ENCODE results near the gene APEH.

APEH gene

DNA sequence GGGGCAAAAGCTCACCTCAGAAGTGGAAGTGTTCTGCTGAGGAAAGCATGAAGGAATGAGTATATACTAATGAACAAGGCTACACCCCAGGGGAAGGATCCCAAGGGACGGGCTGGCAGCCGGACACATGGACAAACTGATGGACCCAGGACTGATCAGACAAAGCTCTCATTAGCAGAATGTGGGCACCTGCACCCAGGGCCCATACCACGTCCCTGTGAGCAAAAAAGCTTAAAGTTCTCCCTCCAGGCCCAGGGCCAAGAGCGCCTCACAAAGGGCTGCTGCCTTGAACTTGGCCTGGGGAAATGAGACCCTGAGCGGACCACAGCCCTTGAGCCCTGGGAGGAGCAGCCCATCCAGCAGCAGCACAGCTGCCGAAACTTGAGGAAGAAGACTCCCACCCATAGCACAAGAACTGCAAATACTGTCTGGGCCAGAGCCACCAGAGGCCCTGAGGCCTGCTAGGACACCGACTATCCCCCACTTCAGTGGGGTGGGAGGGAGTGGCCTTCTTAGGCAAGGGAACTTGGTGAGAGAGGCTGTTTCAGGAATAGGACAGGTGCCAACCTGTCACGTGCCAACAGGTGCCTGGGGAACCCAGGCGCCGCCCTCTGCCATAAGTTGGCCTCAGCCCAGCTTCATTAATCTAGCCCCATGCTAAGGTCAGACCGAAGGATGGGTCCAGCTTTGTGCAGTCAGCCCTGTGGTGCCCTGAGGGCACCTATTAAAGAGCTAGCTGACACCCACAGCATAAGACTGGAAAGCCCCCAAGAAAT is 51.9 kb downstream of the APEH start:
- TF ChIP-seq, protein P1, sequence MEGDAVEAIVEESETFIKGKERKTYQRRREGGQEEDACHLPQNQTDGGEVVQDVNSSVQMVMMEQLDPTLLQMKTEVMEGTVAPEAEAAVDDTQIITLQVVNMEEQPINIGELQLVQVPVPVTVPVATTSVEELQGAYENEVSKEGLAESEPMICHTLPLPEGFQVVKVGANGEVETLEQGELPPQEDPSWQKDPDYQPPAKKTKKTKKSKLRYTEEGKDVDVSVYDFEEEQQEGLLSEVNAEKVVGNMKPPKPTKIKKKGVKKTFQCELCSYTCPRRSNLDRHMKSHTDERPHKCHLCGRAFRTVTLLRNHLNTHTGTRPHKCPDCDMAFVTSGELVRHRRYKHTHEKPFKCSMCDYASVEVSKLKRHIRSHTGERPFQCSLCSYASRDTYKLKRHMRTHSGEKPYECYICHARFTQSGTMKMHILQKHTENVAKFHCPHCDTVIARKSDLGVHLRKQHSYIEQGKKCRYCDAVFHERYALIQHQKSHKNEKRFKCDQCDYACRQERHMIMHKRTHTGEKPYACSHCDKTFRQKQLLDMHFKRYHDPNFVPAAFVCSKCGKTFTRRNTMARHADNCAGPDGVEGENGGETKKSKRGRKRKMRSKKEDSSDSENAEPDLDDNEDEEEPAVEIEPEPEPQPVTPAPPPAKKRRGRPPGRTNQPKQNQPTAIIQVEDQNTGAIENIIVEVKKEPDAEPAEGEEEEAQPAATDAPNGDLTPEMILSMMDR (IDR thresholded peaks at IDR 0.05; ENCODE audit: insufficient read depth, low read depth, low read length, missing control alignments) = no peak
- no peak for DNase-seq (ENCODE audit: low read depth)
- H3K4me3 ChIP-seq (ENCODE audit: low read length) = no peak overlapping the region

DNA sequence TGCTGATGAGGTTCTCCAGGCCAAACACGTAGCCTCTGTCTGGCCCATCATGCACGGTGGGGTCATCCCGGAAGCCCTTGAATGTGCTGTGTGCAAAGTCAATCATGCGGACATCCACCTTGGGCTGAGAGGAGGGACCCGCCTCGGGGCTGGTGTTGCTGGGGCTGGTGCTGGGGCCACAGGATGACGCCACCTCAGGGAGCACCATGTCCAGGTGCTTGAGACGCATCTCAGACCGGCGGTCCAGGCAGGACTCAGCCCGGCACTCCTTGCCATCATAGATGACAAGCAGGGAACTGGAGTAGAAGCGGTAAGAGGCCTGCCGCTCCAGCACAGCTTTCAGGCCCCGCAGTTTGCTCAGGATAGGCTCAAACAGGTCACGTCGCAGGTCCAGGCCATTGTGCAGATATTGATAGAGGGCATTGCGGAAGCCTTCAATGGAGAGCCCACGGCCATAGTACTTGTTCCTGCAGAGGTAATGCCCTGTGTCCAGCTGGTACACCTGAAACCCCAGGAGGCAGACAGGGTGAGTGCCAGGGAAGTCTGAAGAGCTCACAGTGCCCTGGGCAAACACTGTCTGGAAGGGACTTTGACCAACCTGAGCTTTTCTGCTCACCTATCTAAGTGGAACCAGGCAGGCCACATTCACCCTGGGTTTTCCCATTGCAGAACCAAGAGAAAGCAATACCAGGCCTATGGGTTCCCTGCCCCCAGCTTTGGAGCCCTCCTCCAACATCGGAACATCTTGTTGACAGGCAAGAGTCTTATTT is 53.2 kb downstream of the APEH start:
- H3K4me3 ChIP-seq (ENCODE audit: low read length) = no peak overlapping the region
- DNase-seq (ENCODE audit: low read depth) = no peak
- TF ChIP-seq, protein P1 (IDR thresholded peaks at IDR 0.05; ENCODE audit: insufficient read depth, low read depth, low read length, missing control alignments) = no peak

DNA sequence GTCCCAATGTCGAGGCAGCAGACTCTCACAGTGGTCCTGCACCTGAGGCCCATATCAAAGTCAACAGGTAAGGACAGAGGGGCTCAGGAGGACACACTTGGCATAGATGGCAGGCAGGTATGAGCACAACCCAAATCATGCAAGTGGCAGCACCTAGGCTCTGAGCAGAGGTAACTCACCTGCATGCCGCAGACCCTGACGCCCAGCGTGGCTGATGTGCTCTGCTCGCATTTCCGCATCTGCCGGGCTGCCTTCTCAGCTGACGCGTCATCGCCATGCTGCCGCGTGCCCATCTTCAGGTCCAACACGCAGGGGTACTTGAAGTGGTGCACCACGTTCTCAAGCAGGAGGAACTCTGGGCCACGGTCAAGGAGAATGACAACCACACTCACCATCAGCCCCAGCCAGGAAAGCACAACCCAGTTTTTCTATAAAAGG is 53.8 kb downstream of the APEH start:
- no peak overlapping the region for H3K4me3 ChIP-seq (ENCODE audit: low read length)
- DNase-seq (ENCODE audit: low read depth) = no peak
- TF ChIP-seq, protein P1 (IDR thresholded peaks at IDR 0.05; ENCODE audit: insufficient read depth, low read depth, low read length, missing control alignments) = no peak

DNA sequence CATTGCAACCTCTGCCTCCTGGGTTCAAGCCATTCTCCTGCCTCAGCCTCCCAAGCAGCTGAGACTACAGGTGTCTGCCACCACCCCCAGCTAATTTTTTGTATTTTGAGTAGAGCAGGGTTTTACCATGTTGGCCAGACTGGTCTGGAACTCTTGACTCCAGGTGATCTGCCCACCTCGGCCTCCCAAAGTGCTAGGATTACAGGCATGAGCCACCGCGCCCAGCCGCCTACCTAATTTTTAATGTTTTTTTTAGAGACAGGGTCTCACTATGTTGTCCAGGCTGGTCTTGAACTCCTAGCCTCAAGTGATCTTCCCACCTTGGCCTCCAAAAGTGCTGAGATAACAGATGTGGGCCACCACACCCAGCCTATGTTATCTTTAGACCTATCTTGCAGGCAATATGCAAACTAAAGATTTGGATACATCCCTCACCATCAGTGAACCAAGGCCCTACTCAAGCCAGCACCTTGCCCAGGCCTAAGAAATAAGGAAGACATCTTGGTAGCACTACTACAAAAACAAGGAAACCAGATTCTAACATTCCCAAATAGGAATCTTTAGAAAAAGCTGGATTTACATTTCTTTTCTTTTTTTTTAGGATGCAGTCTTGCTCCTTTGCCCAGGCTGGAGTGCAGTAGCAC is 55.9 kb downstream of the APEH start:
- H3K4me3 ChIP-seq (ENCODE audit: low read length) = no peak overlapping the region
- no peak for DNase-seq (ENCODE audit: low read depth)
- TF ChIP-seq, protein P1 (IDR thresholded peaks at IDR 0.05; ENCODE audit: insufficient read depth, low read depth, low read length, missing control alignments) = no peak

DNA sequence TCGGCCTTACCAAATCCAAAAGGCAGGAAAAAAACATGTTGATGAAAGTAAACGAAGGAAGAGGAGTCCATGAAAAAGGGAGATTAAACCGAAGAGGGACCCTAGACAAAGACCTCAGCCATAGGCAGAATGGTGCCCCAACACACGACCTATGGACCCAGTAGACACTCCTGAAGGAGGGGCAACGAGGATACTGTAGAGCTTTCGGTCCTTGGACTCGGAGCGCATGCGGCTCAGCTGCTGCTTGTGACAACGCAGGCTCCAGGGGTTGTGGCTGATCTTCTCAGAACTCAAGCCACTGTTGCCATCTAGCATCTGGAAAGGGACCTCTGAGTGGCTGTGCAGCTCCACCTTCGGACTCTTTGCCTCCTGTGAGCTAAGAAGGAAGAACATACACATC is 58.4 kb downstream of the APEH start:
- no peak for DNase-seq (ENCODE audit: low read depth)
- no peak overlapping the region for H3K4me3 ChIP-seq (ENCODE audit: low read length)

DNA sequence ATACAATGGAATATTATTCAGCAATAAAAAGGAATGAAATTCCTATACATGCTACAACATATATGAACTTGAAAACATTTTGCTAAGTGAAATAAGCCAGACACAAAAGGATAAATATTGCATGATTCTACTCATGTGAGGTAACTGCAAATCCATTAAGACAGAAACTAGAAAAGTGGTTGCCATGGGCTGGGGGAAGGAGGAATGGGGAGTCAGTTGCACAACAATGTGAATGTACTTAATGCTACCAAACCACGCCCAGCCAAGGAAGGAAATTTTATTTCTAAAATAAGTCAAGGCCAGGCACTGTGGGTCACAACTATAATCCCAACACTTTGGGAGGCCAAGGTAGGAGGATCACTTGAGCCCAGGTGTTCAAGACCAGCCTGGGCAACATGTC is 59.4 kb downstream of the APEH start:
- TF ChIP-seq, protein P1 (IDR thresholded peaks at IDR 0.05; ENCODE audit: insufficient read depth, low read depth, low read length, missing control alignments) = no peak
- DNase-seq (ENCODE audit: low read depth) = peak; percentile 42
- no peak overlapping the region for H3K4me3 ChIP-seq (ENCODE audit: low read length)

More for the DNA sequence above, 58.4 kb downstream of the APEH start:
- TF ChIP-seq, protein P1 (IDR thresholded peaks at IDR 0.05; ENCODE audit: insufficient read depth, low read depth, low read length, missing control alignments) = no peak

Measured in epithelial cell of esophagus (primary cell).